Esophagus squamous epithelium (tissue), 5 donors: ENCODE measurements around the gene MOB2. TPM values are rescaled to one million over a fixed set of nuclear protein-coding genes. Genes with fewer than 3 reads are reported as not detected.

Source experiments
- DNase-seq: peaks from one replicate; lab custom pipeline; 2025; lab: John Stamatoyannopoulos, UW
- H3K27ac ChIP-seq, 4 donors: fragments of 200-600 bp; sonication (generic); one replicate each; pipeline ENCODE4 v1.5.1; 2016 to 2019; ENCODE audit warnings: mild to moderate bottlenecking in 1 of 4
- H3K27me3 ChIP-seq, 4 donors: fragments of 200-600 bp; sonication (generic); 1 replicate in 3 of 4; 2 replicates in 1 of 4; pipeline versions ENCODE4 v1.5.1 to v1.6.0; 2017 to 2021; ENCODE audit warnings: antibody characterized with exemption in 1 of 4
- H3K36me3 ChIP-seq, 3 donors: fragments of 200-600 bp; sonication (generic); one replicate each; pipeline ENCODE4 v1.5.1; 2016 to 2019
- H3K4me1 ChIP-seq, 3 donors: fragments of 200-600 bp; sonication (generic); one replicate each; pipeline ENCODE4 v1.5.1; 2017 to 2019
- H3K4me3 ChIP-seq, 4 donors: fragments of 200-600 bp; sonication (generic); 1 replicate in 3 of 4; 2 replicates in 1 of 4; pipeline ENCODE4 v1.5.1; 2016 to 2019; ENCODE audit warnings: mild to moderate bottlenecking in 2 of 4, moderate library complexity in 1 of 4
- H3K9me3 ChIP-seq, 3 donors: fragments of 200-600 bp; sonication (generic); one replicate each; pipeline ENCODE4 v1.5.1; 2016 to 2019
- CTCF ChIP-seq, 6 experiments: fragments of 450-650 bp in 4 of 6; fragments of 200-600 bp in 2 of 6; sonication (generic) in 2 of 6; IDR thresholded peaks; one replicate each; pipeline ENCODE4 v1.5.1; 2016 to 2019; ENCODE audit warnings: antibody characterized with exemption in 6 of 6, mild to moderate bottlenecking in 4 of 6, moderate library complexity in 4 of 6
- POLR2A ChIP-seq, 4 donors: fragments of 450-650 bp; IDR thresholded peaks; one replicate each; pipeline ENCODE4 v1.6.1; 2017; ENCODE audit warnings: antibody characterized with exemption in 4 of 4, mild to moderate bottlenecking in 4 of 4, moderate library complexity in 3 of 4
- WGBS, 2 donors: methylation state at CpG; one replicate each; pipeline ENCODE4 v1.1.5; 2018; 5-methylcytosine and 5-hydroxymethylcytosine counted together
- intact Hi-C: fragments of 100-400 bp; cut with DNase I; formaldehyde crosslinking; loops from one replicate; pipeline ENCODE4 v1.15.0; 2022
- total RNA-seq, 4 donors: library from RNA; depleted of rRNA; stranded (reverse); fragments of >200 nt; gene quantifications; one replicate each; pipeline ENCODE4 v1.1.0, GENCODE V29; 2016
- donor health status: DM: yes; HTN: yes; CAD: no.

The MOB2 gene
- total RNA-seq, 4 donors from 2014 or later: 21.5 to 45.0 (median 30.1) TPM

GRCh38 chr11:1501421-1502167, 15.0 kb upstream of the MOB2 start:
- no peak for DNase-seq
- TF ChIP-seq CTCF (IDR thresholded peaks at IDR 0.05): no peak
- TF ChIP-seq POLR2A (IDR thresholded peaks at IDR 0.05): no peak
- H3K9me3 ChIP-seq: no peaks in the 10 kb centered on the region
- no peaks in the 10 kb centered on the region for H3K27me3 ChIP-seq
- H3K27ac ChIP-seq: no peak overlapping the region
- no peak overlapping the region for H3K4me3 ChIP-seq
- H3K36me3 ChIP-seq: peaks cover 0 to 25% (median 0%) of the 10 kb centered on the region in 3 donors
- 72 to 80% methylated on average over 7 of the region's 25 CpGs for WGBS, 2 donors
- intact Hi-C loops: no loop called here
- peaks cover 21 to 81% (median 30%) of the 10 kb centered on the region in 3 donors for H3K4me1 ChIP-seq

DNA sequence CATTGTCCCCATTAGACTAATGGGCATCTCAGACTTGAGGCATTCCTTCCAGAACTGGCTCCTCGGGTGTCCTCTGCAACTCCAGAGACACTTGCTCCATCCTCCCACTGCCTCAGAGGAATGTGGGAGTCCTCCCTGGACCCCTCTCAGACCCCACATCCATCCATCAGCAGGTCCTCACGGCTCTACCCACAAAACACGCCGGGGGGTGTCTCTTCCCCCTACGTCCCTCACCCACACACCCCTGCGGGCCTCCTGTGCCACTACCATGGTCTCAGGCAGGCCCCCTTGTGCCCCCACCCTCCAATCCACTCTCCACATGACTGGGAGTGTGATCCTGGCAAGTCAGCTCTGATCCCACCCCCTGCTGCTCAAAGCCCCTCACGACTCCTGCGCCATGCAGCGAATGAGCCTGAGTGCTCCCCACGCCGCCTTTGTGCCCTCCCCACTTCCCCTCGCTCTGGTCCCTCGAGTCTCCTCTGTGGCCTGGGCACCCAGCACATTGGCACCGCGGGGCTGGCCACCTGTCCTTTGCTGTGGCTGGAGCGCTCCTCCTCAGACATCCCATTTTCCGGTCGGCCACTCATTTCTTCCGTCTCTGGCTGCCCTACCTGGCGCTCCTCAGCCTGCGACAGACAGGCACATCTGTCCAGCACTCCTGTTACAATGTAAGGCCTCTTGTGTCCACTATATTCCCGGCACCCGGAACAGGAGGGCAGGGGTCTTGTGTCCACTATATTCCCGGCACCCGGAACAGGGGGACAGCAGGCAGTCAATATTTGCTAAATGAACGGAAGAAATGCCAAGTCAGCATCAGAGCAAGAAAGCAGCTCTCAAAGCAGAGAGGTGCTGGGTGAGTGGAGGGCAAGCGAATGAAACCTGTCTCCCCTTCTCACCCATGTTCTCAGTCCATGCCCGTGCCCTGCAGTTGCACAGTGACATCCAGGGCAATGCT, 14.2 kb upstream of the MOB2 start:
- peaks cover 21 to 84% (median 33%) of the 10 kb centered on the region in 3 donors for H3K4me1 ChIP-seq
- intact Hi-C loops: no loop called here
- H3K36me3 ChIP-seq: peaks cover 0 to 25% (median 0%) of the 10 kb centered on the region in 3 donors
- DNase-seq: no peak
- H3K27me3 ChIP-seq: no peaks in the 10 kb centered on the region
- no peak for TF ChIP-seq CTCF (IDR thresholded peaks at IDR 0.05)
- no peak overlapping the region for H3K27ac ChIP-seq
- no peaks in the 10 kb centered on the region for H3K9me3 ChIP-seq
- WGBS, 2 donors: 86 to 90% methylated on average over 21 of the region's 28 CpGs
- no peak overlapping the region for H3K4me3 ChIP-seq

DNA sequence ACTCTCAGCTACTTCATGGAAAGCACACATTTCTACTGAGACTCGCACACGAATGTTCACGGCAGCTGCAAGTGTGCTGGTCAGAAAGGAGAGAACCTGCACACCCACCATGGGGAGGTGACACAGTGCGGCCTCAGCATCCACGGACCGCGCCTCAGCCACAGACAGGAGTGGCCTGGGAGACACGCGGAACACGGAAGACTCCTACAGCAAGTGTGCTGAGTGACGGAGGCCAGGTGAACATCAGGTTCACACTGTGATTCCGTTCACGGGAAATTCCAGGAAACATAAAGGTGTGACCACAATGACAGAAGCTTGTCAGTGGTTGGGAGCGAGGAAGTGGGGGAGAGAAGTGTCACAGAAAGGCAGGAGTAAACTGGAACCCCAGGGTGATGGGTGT, 13.3 kb upstream of the MOB2 start:
- no peak for DNase-seq
- no peak overlapping the region for H3K4me3 ChIP-seq
- intact Hi-C loops: no loop called here
- H3K9me3 ChIP-seq: no peaks in the 10 kb centered on the region
- TF ChIP-seq CTCF (IDR thresholded peaks at IDR 0.05): no peak
- no peak for TF ChIP-seq POLR2A (IDR thresholded peaks at IDR 0.05)
- WGBS, 2 donors: 60 to 90% methylated on average over 4 to 14 of the region's 14 CpGs
- peaks cover 0 to 25% (median 0%) of the 10 kb centered on the region in 3 donors for H3K36me3 ChIP-seq
- H3K27ac ChIP-seq: no peak overlapping the region
- H3K27me3 ChIP-seq: no peaks in the 10 kb centered on the region
- peaks cover 21 to 77% (median 35%) of the 10 kb centered on the region in 3 donors for H3K4me1 ChIP-seq

GRCh38 chr11:1499261-1499890, 12.8 kb upstream of the MOB2 start:
- no peaks in the 10 kb centered on the region for H3K9me3 ChIP-seq
- intact Hi-C loops: no loop called here
- DNase-seq: no peak
- H3K4me1 ChIP-seq: peaks cover 20 to 72% (median 35%) of the 10 kb centered on the region in 3 donors
- peaks cover 0 to 25% (median 0%) of the 10 kb centered on the region in 3 donors for H3K36me3 ChIP-seq
- no peak overlapping the region for H3K27ac ChIP-seq
- no peaks in the 10 kb centered on the region for H3K27me3 ChIP-seq
- TF ChIP-seq POLR2A (IDR thresholded peaks at IDR 0.05): no peak
- no peak for TF ChIP-seq CTCF (IDR thresholded peaks at IDR 0.05)
- H3K4me3 ChIP-seq: no peak overlapping the region
- 86 to 87% methylated on average over 11 to 15 of the region's 28 CpGs for WGBS, 2 donors
